Femur (tissue), 1 donor: ENCODE results near the gene CTR9.

Source experiments
- DNase-seq: peaks from one replicate; pipeline ENCODE4 v3.0.0-alpha.2; 2017

CTR9 gene

GRCh38 chr11:10829139-10829538 is 78.1 kb downstream of the CTR9 start:
- DNase-seq: no peak
